Thoracic aorta (tissue), 2 donors: ENCODE results near the gene UQCRC1. TPM values are rescaled to one million over a fixed set of nuclear protein-coding genes. Genes with fewer than 3 reads are reported as not detected.
A peak's percentile ranks its signal among the peaks of the same experiment; 100 is the strongest.

ENCODE experiments used
- ATAC-seq: fragments of 150-250 bp; one replicate; pipeline ENCODE4 v1.8.0; 2017; ENCODE audit warnings: low read depth; ENCODE audit not compliant: insufficient number of reproducible peaks, low FRiP score
- DNase-seq: peaks from one replicate; pipeline ENCODE4 v3.0.0-alpha.2; 2020; ENCODE audit warnings: low spot score
- H3K27ac ChIP-seq, 2 donors: fragments of 200-600 bp; sonication (generic); 1 replicate in 1 of 2; 2 replicates in 1 of 2; pipeline ENCODE4 v1.5.1; 2016; ENCODE audit warnings: mild to moderate bottlenecking in 2 of 2, moderate library complexity in 2 of 2
- H3K27me3 ChIP-seq: fragments of 200-600 bp; sonication (generic); replicated peaks from 2 replicates; pipeline ENCODE4 v1.6.0; 2016; ENCODE audit warnings: mild to moderate bottlenecking; ENCODE audit not compliant: insufficient read depth
- H3K36me3 ChIP-seq: fragments of 200-600 bp; sonication (generic); one replicate; pipeline ENCODE4 v1.5.1; 2016
- H3K4me1 ChIP-seq, 2 donors: fragments of 200-600 bp; sonication (generic); 1 replicate in 1 of 2; 2 replicates in 1 of 2; pipeline versions ENCODE4 v1.5.1 to v1.6.0; 2016; ENCODE audit warnings: low read depth in 2 of 2, mild to moderate bottlenecking in 1 of 2; ENCODE audit not compliant: control insufficient read depth in 1 of 2
- H3K4me3 ChIP-seq: fragments of 200-600 bp; sonication (generic); 2 replicates; pipeline ENCODE4 v1.5.1; 2016; ENCODE audit warnings: mild to moderate bottlenecking
- H3K9me3 ChIP-seq: fragments of 200-600 bp; sonication (generic); 2 replicates; pipeline ENCODE4 v1.5.1; 2016
- CTCF ChIP-seq: fragments of 200-600 bp; sonication (generic); IDR thresholded peaks from one replicate; pipeline ENCODE4 v1.5.1; 2019; ENCODE audit warnings: antibody characterized with exemption
- total RNA-seq, 2 donors: library from RNA; depleted of rRNA; stranded (reverse); fragments of >200 nt; gene quantifications; one replicate each; pipeline versions ENCODE4 v1.1.0 to v1.2.3, GENCODE V29; 2016

UQCRC1 gene
- total RNA-seq, 2 donors from 2014 or later = 226 to 234 TPM

GRCh38 chr3:48558493-48559134 is 50.8 kb downstream of the UQCRC1 start:
- TF ChIP-seq CTCF = no peak
- H3K36me3 ChIP-seq = no peaks in the 10 kb centered on the region
- no peak for DNase-seq
- no peak for ATAC-seq
- H3K27me3 ChIP-seq = no peaks in the 10 kb centered on the region
- H3K27ac ChIP-seq = peak overlapping the region; percentile 21 to 76
- no peak overlapping the region for H3K4me3 ChIP-seq
- no peaks in the 10 kb centered on the region for H3K9me3 ChIP-seq
- peaks cover 28 to 55% of the 10 kb centered on the region in 2 donors for H3K4me1 ChIP-seq

- no peaks in the 10 kb centered on the region for H3K27me3 ChIP-seq
- ATAC-seq (peak; percentile 91), DNase-seq (peak; percentile 97)
- H3K36me3 ChIP-seq = no peaks in the 10 kb centered on the region
- peaks cover 28 to 55% of the 10 kb centered on the region in 2 donors for H3K4me1 ChIP-seq
- no peaks in the 10 kb centered on the region for H3K9me3 ChIP-seq
- no peak for TF ChIP-seq CTCF
- peak within 1 kb of the TSS; percentile 37 to 76 for H3K27ac ChIP-seq
- peak within 1 kb of the TSS; percentile 94 for H3K4me3 ChIP-seq
Observed at GRCh38 chr3:48556796-48557626, 52.4 kb downstream of the UQCRC1 start, which contains the start of gene PFKFB4. Gene PFKFB4, minus strand, starts transcription at chr3:48556803. Its CDS starts 26 bp downstream, at chr3:48556777.

- H3K27ac ChIP-seq = peak overlapping the region; percentile 24 to 37
- ATAC-seq = no peak
- no peaks in the 10 kb centered on the region for H3K36me3 ChIP-seq
- H3K9me3 ChIP-seq = no peaks in the 10 kb centered on the region
- H3K4me3 ChIP-seq = peak overlapping the region; percentile 94
- H3K4me1 ChIP-seq = peaks cover 28 to 50% of the 10 kb centered on the region in 2 donors
- TF ChIP-seq CTCF = no peak
- DNase-seq = no peak
- no peaks in the 10 kb centered on the region for H3K27me3 ChIP-seq
Observed at GRCh38 chr3:48555949-48556795, 53.3 kb downstream of the UQCRC1 start.

- TF ChIP-seq CTCF = no peak
- DNase-seq = no peak
- H3K27me3 ChIP-seq = no peaks in the 10 kb centered on the region
- no peaks in the 10 kb centered on the region for H3K36me3 ChIP-seq
- no peaks in the 10 kb centered on the region for H3K9me3 ChIP-seq
- H3K4me3 ChIP-seq = no peak overlapping the region
- no peak for ATAC-seq
- H3K27ac ChIP-seq = no peak overlapping the region
- peaks cover 22 to 42% of the 10 kb centered on the region in 2 donors for H3K4me1 ChIP-seq
Observed at GRCh38 chr3:48555231-48555948, 54.1 kb downstream of the UQCRC1 start.
